ENCODE results near the gene WDR89. TPM values are rescaled to one million over a fixed set of nuclear protein-coding genes. Genes with fewer than 3 reads are reported as not detected.

Gene WDR89
- total and polyA plus RNA-seq, 2 donors (not counting 1 experiment from before 2014, with no cell fraction given): 5.9 to 19.0 TPM

- Mint-ChIP-seq H3K4me3 (no peak overlapping the region), H3K27me3 (peaks cover 11% of the 10 kb centered on the region), H3K9me3 (ENCODE audit: insufficient read depth) (no peaks in the 10 kb centered on the region), H3K27ac (no peak overlapping the region), H3K4me1 (no peaks in the 10 kb centered on the region)
- ChIA-PET CTCF (no interaction called here), POLR2A (no interaction called here)
- no peaks in the 10 kb centered on the region for H3K27me3 ChIP-seq (replicated peaks in 1 of 4; ENCODE audit: control extremely low read depth in 1 of 4, control insufficient read depth in 3 of 4, insufficient read depth in 4 of 4, low read length in 3 of 4)
- no peak overlapping the region for H2AFZ ChIP-seq (ENCODE audit: insufficient read depth, low read depth, low read length, poor library complexity, severe bottlenecking)
- H3K9ac ChIP-seq (ENCODE audit: low read length): no peak overlapping the region
- intact Hi-C loops (cut with micrococcal nuclease): no loop called here
- H3K27ac ChIP-seq (ENCODE audit: low read length in 2 of 2): no peak overlapping the region
- no peak overlapping the region for H3K4me2 ChIP-seq (replicated peaks; ENCODE audit: low read depth, low read length, poor library complexity, severe bottlenecking)
- no peaks in the 10 kb centered on the region for H3K79me2 ChIP-seq (ENCODE audit: control insufficient read depth, insufficient read depth, low read length)
- TF ChIP-seq EZH2 (IDR thresholded peaks at IDR 0.05; ENCODE audit: borderline replicate concordance, insufficient read depth, low read depth, low read length, poor library complexity, severe bottlenecking) (no peak), CTCF (IDR thresholded peaks at IDR 0.05) (no peak)
- ATAC-seq (ENCODE audit: low read depth): no peak
- no peaks in the 10 kb centered on the region for H3K4me1 ChIP-seq (ENCODE audit: control insufficient read depth in 2 of 2, insufficient read depth in 2 of 2, low read length in 2 of 2)
- no peaks in the 10 kb centered on the region for H4K20me1 ChIP-seq (ENCODE audit: control insufficient read depth, insufficient read depth, low read length, poor library complexity, severe bottlenecking)
- no peaks in the 10 kb centered on the region for H3K36me3 ChIP-seq (replicated peaks in 1 of 2; ENCODE audit: control extremely low read depth in 1 of 2, control insufficient read depth in 1 of 2, extremely low read depth in 1 of 2, insufficient read depth in 2 of 2, low read length in 1 of 2)
- WGBS (ENCODE audit: insufficient coverage): no CpG with 5 or more reads among the region's 4 CpGs
- no peak for DNase-seq
- H3K9me3 ChIP-seq (ENCODE audit: control extremely low read depth in 1 of 3, control insufficient read depth in 2 of 3, insufficient read depth in 1 of 3, low read length in 2 of 3): no peaks in the 10 kb centered on the region
- no peak overlapping the region for H3K4me3 ChIP-seq (ENCODE audit: control extremely low read depth in 1 of 5, extremely low read depth in 1 of 5, insufficient read depth in 1 of 5, low read depth in 2 of 5, low read length in 4 of 5)
Measured at GRCh38 chr14:63573581-63573980, 68.1 kb downstream of the WDR89 start.

DNA sequence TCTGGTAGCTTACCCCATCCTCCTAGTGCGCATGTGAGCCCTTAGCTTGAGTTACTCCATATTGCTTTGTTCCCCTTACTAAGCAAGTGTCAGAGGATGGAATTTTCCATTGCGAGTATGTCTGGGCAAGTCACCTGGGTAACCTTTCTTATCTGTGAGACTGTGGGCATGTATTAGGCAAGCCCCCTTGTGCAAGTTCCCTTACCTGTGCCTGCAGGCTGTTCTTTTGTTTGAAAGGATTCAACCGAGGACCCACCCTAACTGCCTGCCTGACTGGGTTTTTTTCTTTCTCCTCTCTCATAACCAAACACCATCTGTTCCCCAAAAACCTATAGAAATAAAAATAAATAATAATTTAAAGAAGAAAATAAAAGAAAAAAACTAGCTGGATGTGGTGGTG is 76.2 kb downstream of the WDR89 start:
- 100% methylated on average over 2 of the region's 3 CpGs for WGBS (ENCODE audit: insufficient coverage)
- Histone ChIP-seq H3K27me3 (replicated peaks in 1 of 4; ENCODE audit: control extremely low read depth in 1 of 4, control insufficient read depth in 3 of 4, insufficient read depth in 4 of 4, low read length in 3 of 4) (peaks cover 0 to 2% (median 0%) of the 10 kb centered on the region in 4 experiments), H2AFZ (ENCODE audit: insufficient read depth, low read depth, low read length, poor library complexity, severe bottlenecking) (no peak overlapping the region), H4K20me1 (ENCODE audit: control insufficient read depth, insufficient read depth, low read length, poor library complexity, severe bottlenecking) (no peaks in the 10 kb centered on the region), H3K9me3 (ENCODE audit: control extremely low read depth in 1 of 3, control insufficient read depth in 2 of 3, insufficient read depth in 1 of 3, low read length in 2 of 3) (peaks cover 0 to 2% (median 0%) of the 10 kb centered on the region in 3 donors), H3K4me3 (ENCODE audit: control extremely low read depth in 1 of 5, extremely low read depth in 1 of 5, insufficient read depth in 1 of 5, low read depth in 2 of 5, low read length in 4 of 5) (no peak overlapping the region), H3K9ac (ENCODE audit: low read length) (no peak overlapping the region), H3K27ac (ENCODE audit: low read length in 2 of 2) (no peak overlapping the region), H3K4me2 (replicated peaks; ENCODE audit: low read depth, low read length, poor library complexity, severe bottlenecking) (no peak overlapping the region), H3K36me3 (replicated peaks in 1 of 2; ENCODE audit: control extremely low read depth in 1 of 2, control insufficient read depth in 1 of 2, extremely low read depth in 1 of 2, insufficient read depth in 2 of 2, low read length in 1 of 2) (no peaks in the 10 kb centered on the region), H3K4me1 (ENCODE audit: control insufficient read depth in 2 of 2, insufficient read depth in 2 of 2, low read length in 2 of 2) (no peaks in the 10 kb centered on the region), H3K79me2 (ENCODE audit: control insufficient read depth, insufficient read depth, low read length) (no peaks in the 10 kb centered on the region)
- CTCF ChIA-PET: no interaction called here
- H3K27ac Mint-ChIP-seq: no peak overlapping the region
- no peaks in the 10 kb centered on the region for H3K4me1 Mint-ChIP-seq
- H3K27me3 Mint-ChIP-seq: peaks cover 20% of the 10 kb centered on the region
- intact Hi-C loops (cut with micrococcal nuclease): no loop called here
- DNase-seq (no peak), ATAC-seq (ENCODE audit: low read depth) (no peak)
- no peak overlapping the region for H3K4me3 Mint-ChIP-seq
- POLR2A ChIA-PET: no interaction called here
- TF ChIP-seq CTCF (IDR thresholded peaks at IDR 0.05): no peak
- TF ChIP-seq EZH2 (IDR thresholded peaks at IDR 0.05; ENCODE audit: borderline replicate concordance, insufficient read depth, low read depth, low read length, poor library complexity, severe bottlenecking): no peak
- no peaks in the 10 kb centered on the region for H3K9me3 Mint-ChIP-seq (ENCODE audit: insufficient read depth)
